PC-9 (cell line): ENCODE data around the gene NCOA3.

Experiments used
- CTCF ChIP-seq: fragments of 200-600 bp; sonication (generic); conservative IDR thresholded peaks from 2 replicates; pipeline ENCODE4 v1.6.1; 2017; ENCODE audit warnings: mixed run types, antibody characterized with exemption, mild to moderate bottlenecking, moderate library complexity
- EZH2 ChIP-seq: fragments of 200-600 bp; sonication (generic); IDR thresholded peaks from 2 replicates; pipeline ENCODE4 v1.8.0; 2017; ENCODE audit warnings: antibody characterized with exemption, low read depth

- TF ChIP-seq CTCF (no peak), EZH2 (no peak)
Measured at GRCh38 chr20:47610945-47611250, 109.2 kb downstream of the NCOA3 start.
